ENCODE data around the gene RC3H2.

Gene RC3H2, protein sequence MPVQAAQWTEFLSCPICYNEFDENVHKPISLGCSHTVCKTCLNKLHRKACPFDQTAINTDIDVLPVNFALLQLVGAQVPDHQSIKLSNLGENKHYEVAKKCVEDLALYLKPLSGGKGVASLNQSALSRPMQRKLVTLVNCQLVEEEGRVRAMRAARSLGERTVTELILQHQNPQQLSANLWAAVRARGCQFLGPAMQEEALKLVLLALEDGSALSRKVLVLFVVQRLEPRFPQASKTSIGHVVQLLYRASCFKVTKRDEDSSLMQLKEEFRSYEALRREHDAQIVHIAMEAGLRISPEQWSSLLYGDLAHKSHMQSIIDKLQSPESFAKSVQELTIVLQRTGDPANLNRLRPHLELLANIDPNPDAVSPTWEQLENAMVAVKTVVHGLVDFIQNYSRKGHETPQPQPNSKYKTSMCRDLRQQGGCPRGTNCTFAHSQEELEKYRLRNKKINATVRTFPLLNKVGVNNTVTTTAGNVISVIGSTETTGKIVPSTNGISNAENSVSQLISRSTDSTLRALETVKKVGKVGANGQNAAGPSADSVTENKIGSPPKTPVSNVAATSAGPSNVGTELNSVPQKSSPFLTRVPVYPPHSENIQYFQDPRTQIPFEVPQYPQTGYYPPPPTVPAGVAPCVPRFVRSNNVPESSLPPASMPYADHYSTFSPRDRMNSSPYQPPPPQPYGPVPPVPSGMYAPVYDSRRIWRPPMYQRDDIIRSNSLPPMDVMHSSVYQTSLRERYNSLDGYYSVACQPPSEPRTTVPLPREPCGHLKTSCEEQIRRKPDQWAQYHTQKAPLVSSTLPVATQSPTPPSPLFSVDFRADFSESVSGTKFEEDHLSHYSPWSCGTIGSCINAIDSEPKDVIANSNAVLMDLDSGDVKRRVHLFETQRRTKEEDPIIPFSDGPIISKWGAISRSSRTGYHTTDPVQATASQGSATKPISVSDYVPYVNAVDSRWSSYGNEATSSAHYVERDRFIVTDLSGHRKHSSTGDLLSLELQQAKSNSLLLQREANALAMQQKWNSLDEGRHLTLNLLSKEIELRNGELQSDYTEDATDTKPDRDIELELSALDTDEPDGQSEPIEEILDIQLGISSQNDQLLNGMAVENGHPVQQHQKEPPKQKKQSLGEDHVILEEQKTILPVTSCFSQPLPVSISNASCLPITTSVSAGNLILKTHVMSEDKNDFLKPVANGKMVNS

GRCh38 chr9:122904823-122905710 is at the start of gene RC3H2:
RC3H2 (minus strand) TSS chr9:122905359; CDS start chr9:122897509, 7,850 bp downstream.
- DNase-seq = peak; percentile 97

DNA sequence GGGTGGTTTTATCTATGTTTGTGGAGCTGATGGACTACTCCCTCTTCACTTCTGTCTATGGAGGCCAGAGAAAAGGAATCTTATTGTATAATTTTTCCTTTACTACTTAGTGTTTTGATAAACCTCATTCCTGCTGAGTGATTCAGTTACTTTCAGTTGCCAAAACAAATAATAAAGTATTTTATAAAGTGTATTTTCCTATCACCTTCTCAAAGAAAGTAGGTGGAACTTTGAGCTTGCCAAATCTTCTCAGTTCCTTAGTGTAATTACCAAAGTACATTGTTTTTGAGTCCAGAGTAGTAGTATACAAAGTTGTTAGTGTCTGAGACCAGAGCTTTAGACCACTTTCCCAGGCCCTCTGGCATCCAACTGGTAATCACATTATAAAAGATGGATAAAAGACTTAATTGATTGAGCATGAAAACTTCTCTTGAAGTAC is 49.1 kb upstream of the RC3H2 start:
- no peak for DNase-seq

DNA sequence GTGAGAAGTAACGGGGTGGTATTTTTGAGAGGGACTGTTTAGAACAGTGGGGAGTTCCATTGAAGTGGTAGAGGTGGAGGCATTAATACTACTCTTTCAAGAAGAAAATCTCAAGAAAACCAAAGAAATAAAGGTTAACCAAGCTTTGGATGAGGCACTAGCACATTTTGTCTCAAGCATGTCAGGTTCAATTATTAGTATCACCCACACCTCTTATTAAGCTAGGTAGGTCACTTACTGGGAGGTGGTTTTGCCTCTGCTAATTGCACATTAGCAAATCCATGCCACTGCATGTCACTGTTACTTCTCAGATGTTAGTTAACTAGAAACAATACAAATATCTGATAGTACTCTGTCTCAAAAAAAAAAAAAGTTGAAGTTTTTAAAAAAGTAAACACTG is 45.9 kb upstream of the RC3H2 start:
- no peak for DNase-seq

DNA sequence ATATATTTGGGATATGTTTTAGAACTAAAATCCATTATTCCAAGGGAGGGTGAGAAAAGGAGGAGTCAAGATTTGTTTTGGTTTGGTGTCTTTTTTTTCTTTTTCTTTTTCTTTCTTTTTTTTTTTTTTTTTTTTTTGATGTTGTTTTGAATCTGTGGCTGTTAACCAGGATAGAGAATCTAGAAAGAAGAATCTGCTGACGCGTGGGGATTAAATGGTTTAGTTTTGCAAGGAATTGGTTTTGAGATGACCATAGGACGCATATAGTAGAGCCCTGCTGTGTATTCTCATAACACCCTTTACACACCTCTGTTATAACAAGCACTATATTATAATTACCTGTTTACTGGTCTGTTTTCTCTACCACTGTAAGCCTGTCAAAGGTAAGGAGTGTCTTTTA is 45.1 kb upstream of the RC3H2 start:
- DNase-seq = no peak

GRCh38 chr9:122949696-122950095 is 44.5 kb upstream of the RC3H2 start:
- DNase-seq = no peak

DNA sequence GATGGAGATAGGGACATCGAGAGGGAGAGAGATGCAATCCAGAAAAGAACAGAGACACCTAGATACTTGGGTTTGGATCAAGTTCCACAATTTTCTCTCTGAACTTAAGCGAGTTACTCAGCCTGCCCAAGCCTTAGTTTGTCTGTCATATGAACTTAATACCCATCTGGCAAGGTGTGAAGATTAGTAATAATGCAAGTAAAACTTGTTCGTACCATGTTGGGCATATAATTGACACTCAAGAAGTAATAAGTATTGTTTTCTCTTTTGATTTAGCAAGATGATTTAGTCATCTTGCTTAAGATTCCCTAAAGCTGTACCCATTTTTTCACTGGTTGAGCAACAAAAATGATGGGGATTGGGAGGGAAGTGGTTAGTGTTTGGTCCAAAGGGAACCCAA is 43.2 kb upstream of the RC3H2 start:
- no peak for DNase-seq

- no peak for DNase-seq
These were observed 41.4 kb upstream of the RC3H2 start for GRCh38 chr9:122946461-122947005.

DNA sequence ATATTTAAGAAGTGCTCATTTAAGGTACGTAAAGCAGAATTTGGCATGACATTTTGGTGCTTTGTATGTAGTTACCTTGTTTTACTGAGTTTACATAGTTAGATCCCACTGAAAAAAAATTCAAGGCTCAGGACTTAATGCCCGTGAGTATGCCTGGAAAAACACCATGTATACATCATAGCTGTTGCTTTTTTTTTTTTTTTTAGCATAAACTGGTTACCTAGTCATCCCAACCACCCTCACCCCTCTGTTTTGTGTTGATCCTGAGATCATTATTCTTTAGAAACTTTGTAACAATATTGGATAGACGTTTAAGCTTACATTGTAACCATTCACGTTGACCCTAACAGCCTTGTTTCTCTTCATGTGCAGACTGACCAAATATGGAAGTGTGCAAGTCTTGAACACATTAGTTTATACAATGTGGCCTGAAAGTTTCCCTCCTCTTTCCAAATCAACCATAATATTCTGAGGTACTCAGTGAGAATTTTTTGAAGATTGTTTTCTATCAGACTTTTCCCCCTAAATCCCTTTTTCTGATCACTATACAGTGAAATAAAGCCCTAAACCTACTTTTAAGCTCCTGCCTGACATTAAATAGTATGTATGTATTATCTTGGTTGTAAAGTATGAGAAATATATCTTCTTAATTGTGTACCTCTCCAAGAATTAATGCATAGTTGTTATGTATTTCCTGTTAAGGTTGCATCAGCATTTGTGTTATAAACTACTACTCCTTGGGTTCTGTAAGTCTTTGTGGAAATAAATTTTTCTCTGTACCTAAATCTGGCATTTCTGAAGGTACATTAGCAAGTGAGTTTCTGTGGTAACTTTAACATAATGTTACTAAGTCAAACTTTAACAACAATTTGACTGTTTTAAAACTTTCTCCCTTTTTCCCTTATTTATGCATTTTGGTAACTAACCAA is 40.1 kb upstream of the RC3H2 start:
- no peak for DNase-seq

DNA sequence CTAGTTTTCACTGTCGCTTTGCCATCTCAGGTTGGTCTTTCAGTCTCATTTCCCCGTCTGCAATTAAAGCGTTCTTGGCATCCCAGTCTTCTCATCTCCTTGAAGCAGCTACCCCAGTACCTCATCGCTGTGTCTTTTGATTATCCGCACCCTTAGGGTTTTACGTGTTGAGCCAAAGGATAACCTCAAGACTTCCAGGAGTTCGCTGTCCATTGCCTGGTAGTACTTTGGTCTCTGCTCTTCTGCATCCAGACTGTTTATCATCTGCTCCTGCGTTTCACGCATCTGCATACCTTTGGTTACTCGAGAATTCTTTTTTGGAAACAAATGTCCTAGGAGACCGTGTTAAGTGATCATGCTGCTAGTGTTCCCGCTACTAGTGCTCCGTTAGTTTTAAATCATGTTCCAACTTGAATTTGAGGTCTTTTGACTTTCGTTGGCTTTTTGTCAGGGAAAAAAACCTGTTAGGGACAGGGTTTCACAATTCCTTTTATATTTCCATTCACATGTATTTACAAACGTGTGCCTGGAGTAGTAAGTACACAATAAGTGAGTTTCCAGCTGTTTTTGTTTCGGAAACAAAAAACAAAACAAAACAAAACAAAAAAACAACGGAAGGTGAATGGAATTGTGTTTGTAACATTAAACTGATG is 36.5 kb upstream of the RC3H2 start:
- DNase-seq = no peak

DNA sequence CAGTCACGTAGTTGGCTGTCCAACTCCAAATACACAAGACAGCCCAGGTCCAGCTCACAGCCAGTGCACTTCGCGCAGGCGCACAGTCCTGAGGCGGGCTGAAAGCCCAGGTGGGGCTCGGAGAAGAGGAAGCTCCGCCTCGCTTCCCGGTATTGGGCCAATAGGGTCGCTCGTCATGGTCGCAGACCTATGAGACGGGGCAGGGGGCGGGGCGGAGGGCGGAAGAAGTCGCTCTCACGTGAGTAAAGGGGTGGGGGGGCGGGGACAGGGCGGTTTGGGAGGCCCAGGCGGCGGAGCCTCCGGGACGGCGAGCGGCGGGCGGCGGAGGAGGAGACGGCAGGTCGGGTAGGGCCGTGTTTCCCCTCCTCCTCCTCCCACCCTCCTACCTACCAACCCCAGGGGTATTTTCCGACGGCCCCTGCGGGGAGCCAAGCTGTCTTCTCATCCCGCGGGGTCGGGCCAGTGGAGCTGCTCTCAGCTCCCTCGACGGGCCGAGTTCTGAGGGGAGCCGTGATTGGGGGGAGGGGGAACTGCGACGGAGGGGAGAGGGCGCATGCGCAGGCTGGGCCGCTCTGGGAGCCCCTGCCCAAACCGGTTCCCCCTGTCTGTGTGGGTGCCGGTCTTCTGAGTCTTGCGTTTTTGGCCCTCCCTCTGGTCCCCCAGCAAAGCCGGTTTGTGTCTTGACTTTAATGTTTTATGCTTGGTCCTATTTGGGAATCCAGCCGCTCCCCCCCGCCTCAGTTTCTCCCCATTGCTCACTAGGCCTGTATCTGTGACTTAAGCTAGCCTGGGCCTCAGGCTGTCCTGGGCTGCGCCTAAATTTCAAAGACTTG is 35.8 kb upstream of the RC3H2 start, which contains the start of gene RABGAP1:
Gene RABGAP1, plus strand, starts transcription at position 272 of the 833 bp plus-strand sequence. CDS start 16,040 bp downstream, outside the sequence.
- DNase-seq = peak; percentile 89

DNA sequence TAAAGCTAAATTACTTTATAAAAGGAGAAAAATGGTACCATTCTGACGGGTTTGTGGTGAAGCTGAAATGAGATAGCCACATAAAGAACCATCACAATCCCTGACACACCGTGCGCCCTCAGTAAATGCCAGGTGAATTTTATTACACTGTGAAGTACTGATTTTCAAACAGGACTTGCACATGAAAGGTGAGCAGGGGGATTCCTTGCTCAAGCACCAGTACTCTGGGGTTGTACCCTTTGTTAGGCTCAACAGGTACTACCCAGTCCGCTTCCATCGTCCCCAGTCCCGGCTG is 35.2 kb upstream of the RC3H2 start:
- DNase-seq = no peak

DNA sequence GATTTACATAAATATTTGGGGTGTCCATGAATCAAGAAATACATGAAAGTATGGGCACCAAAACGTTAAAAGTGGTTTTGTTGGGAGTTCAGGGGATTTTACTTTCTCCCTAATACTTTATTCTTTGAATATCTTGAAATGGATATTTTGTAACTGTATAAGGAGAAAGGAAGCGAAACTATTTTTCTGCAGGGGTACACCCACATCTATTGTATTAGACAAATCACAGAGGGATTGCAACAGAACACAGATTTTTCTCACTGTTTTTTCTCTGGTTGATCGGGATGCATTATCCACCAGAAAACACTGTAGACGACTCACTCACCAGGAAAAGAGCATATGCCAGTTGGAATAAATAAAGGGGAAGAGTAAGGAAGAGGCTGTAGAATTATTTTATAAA is 34.4 kb upstream of the RC3H2 start:
- DNase-seq = no peak

- DNase-seq = no peak
These were observed 31.7 kb upstream of the RC3H2 start for GRCh38 chr9:122936883-122937282.

GRCh38 chr9:122936464-122936863 is 31.3 kb upstream of the RC3H2 start:
- no peak for DNase-seq

DNA sequence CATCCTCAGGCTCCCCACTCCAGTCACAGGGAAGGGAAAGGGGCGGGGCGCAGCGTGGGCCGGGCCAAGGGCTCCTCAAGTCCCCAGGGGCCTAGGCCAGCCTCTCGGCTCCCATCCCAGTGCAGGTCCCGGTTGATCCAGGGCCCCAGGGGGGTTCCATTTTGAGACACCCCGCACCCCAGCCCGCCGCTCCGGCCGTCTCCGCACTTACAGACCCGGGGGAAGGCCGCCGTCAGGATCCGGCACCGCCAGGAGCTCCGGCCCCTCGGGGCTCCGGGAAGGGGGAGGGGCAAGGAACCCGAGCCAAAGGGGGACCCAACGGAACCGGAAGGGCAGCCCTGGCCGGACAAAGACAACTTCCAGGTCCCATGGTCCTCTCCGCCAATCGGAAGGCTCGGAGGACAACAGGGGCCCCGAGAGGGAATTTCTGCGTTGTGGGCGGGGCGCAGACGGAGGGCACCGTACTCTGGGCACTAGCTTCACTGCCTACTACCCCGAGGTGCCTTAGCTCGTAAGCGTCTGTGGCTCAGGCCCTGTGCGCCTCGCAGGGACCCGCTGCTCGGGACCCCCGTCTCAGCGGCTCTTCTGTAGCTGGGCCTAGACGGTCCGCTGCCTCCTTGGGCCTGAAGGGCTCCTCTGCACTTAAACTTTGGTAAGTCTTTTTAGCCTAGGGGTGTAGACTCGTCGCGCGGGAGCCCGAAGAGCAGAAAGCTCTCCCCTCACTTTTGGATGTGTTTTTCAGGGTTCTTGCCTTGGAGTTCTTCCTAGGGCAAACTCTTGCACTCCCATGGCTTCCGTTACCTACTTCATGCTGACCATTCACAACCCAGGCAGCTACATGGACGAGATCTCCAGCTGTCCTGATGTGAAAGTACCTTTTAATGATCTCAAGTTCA is 26.3 kb upstream of the RC3H2 start, which contains the start of gene ZBTB26:
Gene ZBTB26, minus strand, starts transcription at position 287 of the 896 bp plus-strand sequence. CDS start 11,578 bp downstream, outside the sequence.
- peak; percentile 69 for DNase-seq

- DNase-seq = no peak
These were observed 25.5 kb upstream of the RC3H2 start for GRCh38 chr9:122930541-122931225.

GRCh38 chr9:122929796-122930354 is 24.7 kb upstream of the RC3H2 start:
- DNase-seq = no peak
